Glomerular visceral epithelial cell (primary cell): ENCODE data around the gene PDHX.

Experiments used
- DNase-seq: peaks from one replicate; pipeline ENCODE4 v3.0.0-alpha.2; 2016; ENCODE audit errors: extremely low spot score

PDHX gene

GRCh38 chr11:34988294-34989255, 72.2 kb downstream of the PDHX start:
- peak; percentile 42 for DNase-seq

- peak; percentile 45 for DNase-seq
Observed at GRCh38 chr11:34990916-34991315, 74.5 kb downstream of the PDHX start.

GRCh38 chr11:34994854-34995253, 78.4 kb downstream of the PDHX start:
- DNase-seq, result no peak

- no peak for DNase-seq
Observed at GRCh38 chr11:34996958-34997357, 80.5 kb downstream of the PDHX start.

GRCh38 chr11:34997952-34998528, 81.6 kb downstream of the PDHX start:
- DNase-seq, result no peak

- no peak for DNase-seq
Observed at GRCh38 chr11:34999453-34999852, 83.0 kb downstream of the PDHX start.

- no peak for DNase-seq
Observed at GRCh38 chr11:35003186-35003585, 86.8 kb downstream of the PDHX start.

GRCh38 chr11:35003658-35004057, 87.2 kb downstream of the PDHX start:
- no peak for DNase-seq

GRCh38 chr11:35005141-35005780, 88.8 kb downstream of the PDHX start:
- no peak for DNase-seq

GRCh38 chr11:35006389-35007128, 90.1 kb downstream of the PDHX start:
- DNase-seq, result no peak

- DNase-seq, result no peak
Observed at GRCh38 chr11:35007277-35007676, 90.9 kb downstream of the PDHX start.

GRCh38 chr11:35009191-35009943, 92.9 kb downstream of the PDHX start:
- DNase-seq, result peak; percentile 71

- no peak for DNase-seq
Observed at GRCh38 chr11:35009944-35010342, 93.5 kb downstream of the PDHX start.

GRCh38 chr11:35010654-35011053, 94.2 kb downstream of the PDHX start:
- DNase-seq, result no peak

GRCh38 chr11:35011389-35011788, 95.0 kb downstream of the PDHX start:
- no peak for DNase-seq

- DNase-seq, result no peak
Observed at GRCh38 chr11:35011944-35012343, 95.5 kb downstream of the PDHX start.

GRCh38 chr11:35012467-35013191, 96.2 kb downstream of the PDHX start:
- no peak for DNase-seq

GRCh38 chr11:35013514-35014233, 97.3 kb downstream of the PDHX start:
- DNase-seq, result no peak

GRCh38 chr11:35014346-35014745, 97.9 kb downstream of the PDHX start:
- peak; percentile 62 for DNase-seq
